GM18519 (cell line): ENCODE data around the gene MANEAL.

Experiments used
- ATAC-seq: cut with Tn5 transposase; IDR thresholded peaks from one replicate; pipeline ENCODE4 v1.9.1; 2021; ENCODE audit warnings: mild to moderate bottlenecking, moderate library complexity; ENCODE audit not compliant: unreplicated experiment, low FRiP score

Gene MANEAL

DNA sequence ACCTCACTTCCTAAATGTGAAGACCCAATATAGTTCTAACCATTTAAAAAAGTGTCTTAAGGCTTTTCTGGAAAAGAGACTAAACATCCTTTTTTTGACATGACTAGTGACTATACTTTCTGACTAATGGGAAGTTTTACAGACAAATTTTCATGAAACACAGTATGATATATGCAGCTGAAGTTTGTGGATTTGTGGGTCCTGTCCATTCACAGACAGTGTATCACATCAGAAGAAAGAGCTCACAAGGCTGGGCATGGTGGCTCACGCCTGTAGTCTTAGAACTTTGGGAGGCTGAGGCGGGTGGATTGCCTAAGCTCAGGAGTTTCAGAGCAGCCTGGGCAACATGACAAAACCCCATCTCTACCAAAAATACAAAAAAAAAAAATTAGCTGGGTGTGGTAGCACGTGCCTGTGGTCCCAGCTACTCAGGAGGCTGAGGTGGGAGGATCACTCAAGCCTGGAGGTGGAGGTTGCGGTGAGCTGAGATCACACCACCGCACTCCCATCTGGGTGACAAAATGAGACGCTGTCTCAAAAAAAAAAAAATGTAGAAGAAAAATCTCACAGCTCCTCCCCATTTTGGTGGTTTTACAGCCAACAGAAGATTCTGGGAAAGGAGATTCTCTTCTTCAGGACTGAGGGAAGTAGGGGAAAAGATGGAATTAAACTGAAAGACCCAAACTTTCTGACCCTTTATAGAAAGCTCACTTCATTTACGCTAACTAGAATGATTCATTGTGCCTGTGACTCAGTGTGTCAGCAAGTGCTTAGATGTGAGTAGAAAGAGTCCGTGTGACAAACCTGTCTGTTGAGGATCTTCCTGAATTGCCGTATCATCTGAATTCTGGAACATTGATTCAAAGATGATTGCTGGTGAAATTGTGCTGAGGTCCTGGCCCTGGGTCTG is 29.5 kb downstream of the MANEAL start:
- no peak for ATAC-seq

DNA sequence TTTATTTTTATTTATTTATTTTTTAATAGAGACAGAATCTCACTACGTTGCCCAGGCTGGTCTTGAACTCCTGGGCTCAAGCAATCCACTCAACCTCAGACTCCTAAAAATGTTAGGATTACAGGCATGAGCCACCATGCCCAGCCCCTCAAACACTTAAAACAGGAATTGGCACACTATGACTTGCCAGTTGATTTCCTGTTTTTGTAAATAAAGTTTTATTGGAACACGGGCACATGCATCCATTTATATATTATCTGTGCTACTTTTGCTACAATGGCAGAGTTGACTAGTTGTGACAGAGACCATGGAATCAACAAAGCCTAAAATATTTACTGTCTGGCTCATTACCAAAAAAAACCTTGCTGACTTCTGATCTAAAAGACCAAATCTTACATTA is 30.4 kb downstream of the MANEAL start:
- no peak for ATAC-seq

DNA sequence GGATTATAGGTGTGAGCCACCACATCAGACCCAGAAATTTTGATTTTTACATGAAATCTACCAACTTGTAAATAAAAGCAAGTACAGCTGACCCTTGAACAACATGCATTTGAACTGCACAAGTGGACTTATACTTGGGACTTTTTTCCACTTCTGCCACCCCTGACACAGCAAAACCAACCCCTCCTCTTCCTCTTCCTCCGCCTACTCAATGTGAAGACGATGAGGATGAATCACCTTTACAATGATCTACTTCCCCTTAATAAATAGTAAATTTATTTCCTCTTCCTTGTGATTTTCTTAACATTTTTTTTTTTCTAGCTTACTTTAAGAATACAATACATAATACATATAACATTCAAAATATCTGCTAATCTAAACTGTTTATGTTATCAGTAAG is 31.9 kb downstream of the MANEAL start:
- no peak for ATAC-seq

DNA sequence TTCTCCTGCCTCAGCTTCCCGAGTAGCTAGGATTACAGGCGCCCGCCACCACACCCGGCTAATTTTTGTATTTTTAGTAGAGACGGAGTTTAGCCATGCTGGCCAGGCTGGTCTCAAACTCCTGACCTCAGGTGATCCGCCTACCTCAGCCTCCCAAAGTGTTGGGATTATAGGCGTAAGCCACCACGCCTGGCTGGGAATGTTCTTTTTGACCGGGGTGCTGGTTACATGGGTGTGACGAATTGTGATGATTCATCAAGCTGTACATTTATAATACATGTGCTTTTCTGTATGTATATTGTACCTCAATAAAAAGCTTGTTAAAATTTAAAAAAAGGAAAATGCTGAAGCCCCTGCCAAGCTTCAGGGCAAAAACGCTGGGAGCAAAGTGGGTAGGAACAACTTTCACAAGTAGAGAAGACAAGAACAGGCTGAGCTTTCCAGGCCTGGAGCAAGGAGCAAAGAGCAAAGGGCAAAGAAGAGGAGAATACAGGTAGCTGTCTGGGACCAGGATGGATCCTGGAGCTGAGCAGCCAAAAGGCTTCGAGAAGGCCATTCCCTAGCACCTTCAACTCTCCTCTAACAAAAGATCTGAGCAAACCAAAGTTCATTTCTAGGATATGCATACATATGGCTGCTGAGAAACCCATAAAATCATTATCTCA is 34.9 kb downstream of the MANEAL start:
- ATAC-seq, result no peak

DNA sequence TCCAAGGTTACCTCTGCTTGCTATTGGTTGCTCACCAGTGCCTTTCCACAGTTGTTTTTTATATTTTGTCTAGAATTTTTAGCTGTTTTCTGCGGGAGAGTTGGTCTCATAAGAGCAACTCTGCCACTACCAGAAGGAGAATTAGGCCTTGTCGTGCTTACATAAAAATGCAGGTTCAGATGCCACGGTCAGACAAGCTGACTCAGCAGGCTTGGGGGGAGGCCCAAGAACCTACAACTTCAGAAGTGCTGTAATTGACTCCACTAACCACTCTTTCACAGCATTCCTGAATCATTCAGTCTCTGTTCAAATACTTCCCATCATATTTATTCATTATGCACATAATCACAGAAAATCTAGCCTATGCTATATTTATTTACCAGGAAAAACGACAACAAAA is 37.5 kb downstream of the MANEAL start:
- ATAC-seq, result no peak

DNA sequence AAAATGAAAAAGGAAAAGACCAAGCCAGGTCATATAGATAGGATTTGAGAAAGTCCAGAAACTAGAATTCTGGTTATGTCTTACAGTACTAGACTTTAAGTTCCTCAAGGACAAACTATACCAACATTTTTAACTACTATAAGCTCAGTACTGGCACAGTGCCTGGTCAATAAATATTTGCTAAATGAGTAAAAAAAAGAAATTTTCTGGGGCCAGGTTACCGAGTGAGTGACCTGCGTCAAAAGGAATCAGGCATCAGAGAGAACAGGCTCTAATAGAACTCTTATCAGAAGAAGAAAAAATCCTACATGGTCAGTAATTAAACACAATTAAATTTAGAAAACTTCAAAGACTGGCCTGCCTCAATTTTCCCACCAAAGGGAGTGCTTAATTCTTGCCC is 38.2 kb downstream of the MANEAL start:
- ATAC-seq, result no peak

DNA sequence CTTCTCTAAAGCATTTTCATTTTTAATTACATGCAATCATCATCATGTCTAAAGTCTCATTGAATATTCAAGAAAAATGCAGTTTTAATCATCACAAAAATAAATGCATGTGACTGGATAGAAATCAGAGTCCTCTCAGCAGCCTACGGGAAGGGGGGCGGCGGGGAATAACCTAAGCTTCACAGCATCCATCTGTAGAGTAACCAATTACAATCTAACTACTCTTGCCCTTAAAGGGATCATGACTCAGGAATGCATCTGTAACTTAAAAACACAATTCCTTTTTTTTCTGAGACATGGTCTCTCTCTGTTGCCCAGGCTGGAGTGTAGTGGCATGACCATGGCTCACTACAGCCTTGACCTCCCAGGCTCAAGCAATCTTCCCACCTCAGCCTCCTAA is 43.1 kb downstream of the MANEAL start:
- ATAC-seq, result no peak

DNA sequence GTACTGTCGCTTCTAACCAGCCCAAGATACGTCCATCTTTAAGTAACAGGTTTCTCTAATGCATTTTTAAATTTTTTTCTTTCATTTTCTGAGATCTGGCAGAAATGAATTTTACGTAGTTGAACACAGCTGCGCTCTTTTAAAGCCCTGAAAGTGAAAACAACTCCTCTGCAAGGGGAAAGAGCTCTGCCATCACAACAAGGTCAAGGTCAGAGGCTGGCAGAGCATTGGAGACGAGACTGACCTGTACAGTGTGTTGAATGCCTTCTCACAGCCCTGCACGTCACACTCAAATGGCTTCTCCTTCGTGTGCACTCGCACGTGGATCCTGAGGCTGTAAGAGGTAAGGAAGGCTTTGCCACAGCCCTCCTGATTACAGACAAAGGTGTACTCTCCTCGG is 46.0 kb downstream of the MANEAL start:
- no peak for ATAC-seq

DNA sequence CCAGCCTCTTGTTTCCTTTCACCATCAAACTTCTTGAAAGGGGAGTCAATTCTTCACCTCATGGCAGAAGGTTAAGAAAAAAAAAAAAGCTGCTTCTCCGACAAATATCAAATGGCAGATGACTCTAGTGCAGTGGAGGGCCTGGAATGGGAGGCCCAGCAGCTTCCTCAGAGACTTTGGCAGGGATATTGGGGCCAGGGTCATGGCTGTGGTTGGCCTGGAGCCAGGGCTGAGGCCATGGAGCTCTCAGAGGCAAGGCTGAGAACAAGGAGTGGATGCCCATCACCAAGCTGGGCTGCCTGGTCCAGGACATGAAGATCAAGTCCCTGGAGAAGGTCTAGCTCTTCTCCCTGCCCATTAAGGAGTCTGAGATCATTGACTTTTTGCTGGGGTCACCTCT is 47.1 kb downstream of the MANEAL start:
- ATAC-seq, result no peak

DNA sequence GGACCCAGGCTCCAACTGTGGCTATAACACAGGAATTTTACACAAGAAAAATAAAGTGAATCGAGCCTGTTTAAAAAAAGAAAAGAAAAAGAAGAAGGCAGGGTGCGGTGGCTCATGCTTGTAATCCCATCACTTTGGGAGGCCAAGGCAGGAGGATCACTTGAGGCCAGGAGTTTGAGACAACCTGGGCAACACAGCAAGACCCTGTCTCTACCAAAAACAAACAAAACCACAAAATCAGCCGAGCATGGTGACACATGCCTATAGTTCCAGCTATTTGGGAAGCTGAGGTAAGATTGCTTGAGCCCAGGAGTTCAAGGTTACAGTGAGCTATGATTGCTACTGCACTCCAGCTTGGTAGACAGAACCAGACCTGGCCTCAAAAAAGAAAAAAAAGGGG is 48.0 kb downstream of the MANEAL start:
- no peak for ATAC-seq

DNA sequence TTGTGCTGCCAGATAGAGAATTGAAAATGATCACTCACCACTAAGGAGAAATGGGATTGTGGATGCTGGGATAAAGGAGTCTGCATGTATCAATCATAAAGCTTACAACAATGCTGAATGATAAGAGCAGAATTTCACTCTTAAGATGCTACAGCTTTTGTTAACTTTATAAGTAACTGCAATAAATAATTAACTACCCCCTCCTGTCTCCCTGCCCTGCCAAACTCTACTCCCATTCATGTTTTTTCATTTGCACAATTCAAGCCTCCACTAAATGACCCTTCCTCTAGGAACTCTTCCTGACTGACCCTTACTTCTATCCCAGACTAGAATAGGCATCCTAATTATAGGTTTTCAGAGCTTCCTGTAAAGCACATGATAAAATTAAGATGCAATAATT is 50.9 kb downstream of the MANEAL start:
- no peak for ATAC-seq

DNA sequence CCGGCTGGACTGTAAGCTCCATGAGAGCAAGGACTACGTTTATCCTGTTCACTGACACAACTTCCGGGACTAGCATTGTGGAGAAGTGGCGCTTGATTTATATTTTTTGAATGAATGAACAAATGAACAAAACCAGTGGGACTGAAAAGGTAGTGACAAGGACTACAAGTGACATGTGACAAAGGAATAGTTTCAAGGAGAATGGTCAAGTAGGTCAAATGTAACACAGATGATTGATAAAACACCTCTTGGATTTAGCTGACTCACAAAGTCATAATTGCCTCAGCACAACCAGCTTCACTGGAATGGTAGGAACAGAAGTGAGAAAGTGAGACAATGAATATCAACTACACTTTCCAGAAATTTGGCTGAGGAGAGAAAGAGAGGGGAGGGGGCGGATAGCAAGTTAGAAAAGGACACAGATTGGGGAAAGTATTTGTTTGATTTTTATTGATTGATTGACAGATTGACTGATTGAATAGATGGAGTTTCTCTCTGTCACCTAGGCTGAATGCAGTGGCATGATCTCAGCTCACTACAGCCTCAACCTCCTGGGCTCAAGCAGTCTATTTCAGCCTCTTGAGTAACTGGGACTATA is 51.5 kb downstream of the MANEAL start:
- ATAC-seq, result no peak

DNA sequence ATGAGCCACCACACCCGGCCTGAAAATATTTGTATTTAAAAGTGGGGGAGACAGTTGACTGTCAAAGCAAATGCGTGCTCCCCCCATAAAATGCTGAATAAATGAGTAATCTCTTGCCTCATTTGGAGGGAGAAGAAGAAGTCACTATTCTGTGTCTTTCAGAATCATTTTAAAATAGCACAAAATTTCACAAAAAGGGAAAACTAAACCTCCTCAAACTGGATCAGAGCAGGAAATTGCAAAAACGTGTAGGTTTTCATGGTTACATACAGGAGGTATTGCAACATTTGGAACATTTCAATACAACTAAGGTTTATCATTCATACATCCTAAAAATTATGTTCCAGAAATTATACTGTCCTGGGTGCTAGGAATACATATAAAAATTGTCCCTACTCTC is 52.1 kb downstream of the MANEAL start:
- ATAC-seq, result no peak

DNA sequence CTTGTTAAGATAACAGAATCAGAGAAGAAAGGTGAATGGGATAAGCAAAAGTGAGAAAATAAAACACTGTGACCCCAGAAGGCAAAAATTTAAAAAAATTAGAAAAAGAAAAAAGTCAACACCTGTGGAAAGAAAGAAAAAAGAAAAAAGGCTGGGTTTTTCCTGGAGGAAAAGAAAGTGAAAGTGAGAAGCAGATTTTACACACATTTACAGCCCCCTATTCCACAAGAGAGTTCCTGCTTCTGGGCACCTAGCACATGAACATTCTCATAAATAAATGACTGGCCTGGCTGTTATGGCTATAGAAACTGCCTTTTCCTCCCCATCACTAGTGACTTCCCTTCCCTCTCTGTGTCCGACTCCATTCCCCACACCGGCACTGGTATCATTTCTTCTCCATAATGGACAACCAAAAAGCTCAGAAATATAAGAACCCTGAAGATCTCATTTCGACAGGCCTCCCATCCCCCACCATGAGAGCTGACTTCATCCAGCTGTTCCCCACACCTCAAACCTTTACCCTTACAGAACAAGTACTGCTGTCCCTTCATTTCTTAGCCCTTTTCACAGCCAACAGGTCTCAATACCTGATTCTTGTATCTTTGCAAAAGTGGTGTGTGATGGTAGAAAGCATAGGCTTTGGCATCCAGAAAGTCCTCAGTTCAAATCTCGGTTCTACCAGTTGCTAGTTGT is 53.1 kb downstream of the MANEAL start:
- no peak for ATAC-seq

DNA sequence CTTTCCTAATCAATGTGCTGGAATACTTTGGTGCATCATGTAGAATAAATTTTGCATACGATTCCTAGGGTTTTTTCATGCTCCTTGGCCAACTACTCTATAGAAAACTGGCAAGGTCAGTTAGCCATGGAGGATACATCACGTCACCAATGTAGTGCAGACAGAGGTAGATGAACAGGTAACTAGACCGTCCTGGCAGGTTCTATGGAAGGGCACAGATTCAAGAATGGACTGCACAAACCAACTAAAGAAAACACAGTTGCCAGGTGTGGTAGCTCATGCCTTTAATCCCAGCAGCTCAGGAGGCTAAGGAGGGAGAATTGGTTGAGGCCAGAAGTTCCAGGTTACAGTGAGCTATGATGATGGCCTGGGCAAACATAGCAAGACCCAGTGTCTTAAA is 55.8 kb downstream of the MANEAL start:
- ATAC-seq, result no peak

DNA sequence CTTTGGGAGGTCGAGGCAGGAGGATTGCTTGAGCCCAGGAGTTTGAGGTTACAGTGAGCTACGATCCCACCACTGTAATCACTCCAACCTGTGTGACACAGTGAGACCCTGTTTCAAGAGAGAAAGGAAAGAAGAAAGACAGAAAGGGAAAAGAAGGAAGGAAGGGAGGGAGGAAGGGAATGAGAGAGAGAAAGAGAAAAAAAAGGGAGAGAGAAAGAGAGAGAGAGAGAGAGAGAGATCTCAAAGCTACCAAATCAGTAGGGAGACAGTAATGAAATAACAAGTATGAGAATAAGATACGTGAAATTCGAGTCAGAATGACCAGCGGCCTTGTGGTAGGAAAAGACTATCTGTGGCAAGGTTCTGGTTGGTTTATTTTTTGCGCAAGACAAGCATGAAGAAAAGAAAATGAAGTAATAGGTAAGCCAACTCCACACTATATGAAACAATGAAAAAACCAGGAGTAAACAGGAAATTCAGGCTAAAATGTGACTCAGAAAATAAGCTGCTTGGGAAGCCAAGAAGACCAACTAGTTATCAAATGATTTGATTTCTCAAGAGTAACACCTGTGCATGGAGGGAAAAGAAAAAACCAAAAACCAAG is 56.8 kb downstream of the MANEAL start:
- no peak for ATAC-seq
